ENCODE data around the gene TTC21B.
"Not testable (repeated sequence)": the region's sequence is repeated elsewhere in the genome, so short reads cannot be mapped to it uniquely, and the experiment has no call there.

Gene TTC21B

DNA sequence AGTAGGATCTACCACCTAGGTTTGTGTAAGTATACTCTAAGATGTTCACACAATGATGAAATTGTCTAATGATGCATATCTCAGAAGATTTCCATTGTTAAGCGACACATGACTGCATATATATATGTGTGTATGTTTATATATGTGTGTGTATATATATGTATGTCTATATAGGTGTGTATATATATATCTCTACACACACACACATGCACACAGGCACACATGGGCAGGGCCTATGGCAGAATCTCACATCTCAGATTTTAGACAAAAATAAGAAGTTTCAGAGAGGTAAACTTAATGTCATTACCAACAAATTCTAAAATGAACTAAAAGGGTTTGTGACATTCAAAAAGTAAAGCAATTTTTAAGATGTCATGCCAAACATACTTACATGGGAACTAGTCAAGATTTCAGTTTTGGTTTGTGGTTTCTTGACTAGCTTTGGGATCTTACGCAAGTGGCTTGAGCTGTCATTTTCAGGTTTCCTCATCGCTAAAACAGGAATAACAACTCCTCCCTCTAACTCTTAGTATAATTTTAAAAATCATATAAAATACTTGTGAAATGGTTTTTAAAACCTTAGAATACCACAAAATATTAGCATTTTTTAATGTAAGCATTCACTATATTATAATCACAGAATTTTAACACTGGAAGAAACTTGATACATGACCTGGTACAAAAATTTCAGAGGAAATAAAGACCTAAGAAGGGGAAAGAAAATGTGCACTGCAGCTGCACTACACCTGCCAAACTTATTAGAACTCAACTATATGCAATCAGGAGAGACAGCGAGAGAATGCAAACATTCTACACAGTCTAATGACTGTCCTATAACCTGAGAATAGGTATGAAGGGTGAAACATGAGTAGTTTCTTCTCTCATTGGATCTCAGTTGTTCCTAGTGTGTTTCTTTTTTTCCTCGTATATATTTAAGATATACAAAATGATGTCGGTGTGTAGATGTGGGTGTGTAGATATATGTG is 75.7 kb downstream of the TTC21B start:
- DNase-seq: no peak

DNA sequence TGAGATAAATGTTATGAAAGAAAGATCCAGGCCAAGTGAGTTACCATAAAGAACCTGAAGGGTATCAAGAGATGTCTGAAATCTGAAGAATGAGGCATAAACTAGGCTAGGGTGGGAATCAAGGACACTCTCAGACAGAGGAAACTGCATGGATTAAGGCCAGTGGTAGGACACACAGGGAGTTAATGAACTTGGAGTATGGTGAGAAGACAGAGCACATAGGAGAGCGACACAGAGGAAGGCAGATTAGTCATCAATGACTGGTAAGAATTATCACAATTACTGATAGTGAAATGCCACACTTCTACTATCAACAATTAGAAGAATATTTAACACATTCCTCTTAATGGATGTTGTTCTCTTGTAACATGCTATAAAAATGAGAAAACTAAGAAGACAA is 76.9 kb downstream of the TTC21B start:
- no peak for DNase-seq

DNA sequence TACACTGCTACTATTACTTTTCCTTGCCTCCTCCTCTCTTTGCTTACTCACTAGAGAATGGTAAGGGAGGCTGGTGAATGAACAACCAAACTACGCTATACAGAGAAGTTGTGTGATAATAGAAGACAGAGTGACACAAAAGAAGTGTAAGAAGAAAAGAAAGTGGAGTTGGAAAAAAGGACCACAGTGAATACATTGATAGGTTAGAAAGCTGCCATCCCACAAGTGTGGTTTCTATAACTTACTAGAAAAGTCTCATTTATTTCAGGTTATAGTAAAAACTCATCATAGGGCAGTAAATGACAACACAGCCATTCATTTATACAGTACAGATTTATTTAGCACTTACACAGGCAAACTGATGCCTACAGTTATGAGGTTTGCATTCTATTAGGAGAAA is 77.3 kb downstream of the TTC21B start:
- DNase-seq: no peak

DNA sequence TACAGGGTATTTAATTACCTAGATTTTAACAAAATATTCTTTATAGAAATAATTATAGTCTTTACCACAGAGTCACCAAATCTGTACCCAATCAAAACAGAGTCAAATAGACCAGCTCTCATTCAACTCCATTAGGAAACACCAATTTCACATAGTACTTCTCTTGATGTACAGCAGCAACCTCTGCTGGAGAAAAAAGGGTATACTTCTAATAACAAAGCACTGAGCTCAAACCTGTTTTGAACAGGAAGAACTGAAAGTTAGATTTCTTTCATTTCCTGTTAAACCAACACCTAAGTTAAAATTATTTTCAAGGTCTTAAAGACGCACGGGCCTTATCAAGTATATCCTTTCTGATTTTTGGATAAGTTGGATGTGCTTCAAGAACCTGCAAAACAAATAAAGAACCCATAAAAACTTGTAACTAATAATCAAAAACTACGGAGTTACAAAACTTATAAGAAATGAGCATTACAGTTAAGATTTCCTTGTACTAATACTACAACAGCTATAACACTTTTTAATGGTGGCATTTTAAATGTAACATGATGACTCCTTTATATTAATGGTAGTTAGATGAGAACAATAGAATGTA is 79.0 kb downstream of the TTC21B start:
- no peak for DNase-seq

DNA sequence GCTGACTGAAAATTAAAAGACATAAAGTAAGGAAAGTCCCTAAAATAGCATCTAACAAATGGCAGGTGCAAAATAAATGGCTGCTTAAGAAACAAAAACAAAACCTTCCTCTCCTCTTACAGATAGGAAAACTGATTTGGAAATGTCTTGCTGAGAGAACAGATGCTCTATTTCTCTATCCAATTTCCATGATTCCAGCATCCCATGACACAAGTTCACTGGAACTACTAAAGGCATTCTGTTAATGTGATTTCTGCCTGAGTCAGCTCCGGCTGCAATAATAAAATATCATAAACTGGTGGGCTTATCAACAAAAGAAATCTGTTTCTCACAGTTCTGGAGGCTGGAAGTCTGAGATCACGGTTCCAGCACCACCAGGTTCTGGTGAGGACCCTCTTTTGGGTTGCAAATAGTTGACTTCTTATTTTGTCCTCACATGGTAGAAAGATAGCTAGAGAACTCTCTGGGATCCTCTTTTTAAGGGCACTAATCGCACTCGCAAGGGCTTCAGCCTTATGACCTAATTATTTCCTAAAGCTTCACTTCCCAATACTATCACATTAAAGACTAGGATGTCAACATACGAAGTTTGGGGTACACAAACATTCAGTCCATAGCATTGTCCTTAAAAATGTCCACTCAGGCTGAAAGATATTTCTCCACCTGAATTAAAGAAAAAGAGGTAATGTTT is 81.3 kb downstream of the TTC21B start:
- DNase-seq: no peak

DNA sequence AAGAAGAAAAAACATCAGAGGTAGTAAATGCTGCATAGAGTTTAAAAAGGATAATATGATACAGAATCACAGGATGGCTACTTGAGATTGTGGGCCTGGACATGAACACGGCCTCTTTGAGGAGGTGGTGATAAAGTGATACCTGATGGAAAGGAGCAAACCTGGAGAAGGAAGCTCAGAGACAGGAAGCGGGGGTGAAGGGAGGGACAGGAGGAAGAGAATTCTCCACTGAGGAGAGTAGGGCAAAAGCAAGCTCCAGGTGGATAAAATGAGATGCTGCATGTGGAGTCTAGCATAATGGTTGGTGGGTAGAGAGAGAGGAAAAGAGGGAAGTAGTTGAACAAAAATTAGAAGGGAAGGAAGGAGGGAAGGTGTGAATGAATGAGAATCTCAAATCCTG is 82.6 kb downstream of the TTC21B start:
- no peak for DNase-seq

DNA sequence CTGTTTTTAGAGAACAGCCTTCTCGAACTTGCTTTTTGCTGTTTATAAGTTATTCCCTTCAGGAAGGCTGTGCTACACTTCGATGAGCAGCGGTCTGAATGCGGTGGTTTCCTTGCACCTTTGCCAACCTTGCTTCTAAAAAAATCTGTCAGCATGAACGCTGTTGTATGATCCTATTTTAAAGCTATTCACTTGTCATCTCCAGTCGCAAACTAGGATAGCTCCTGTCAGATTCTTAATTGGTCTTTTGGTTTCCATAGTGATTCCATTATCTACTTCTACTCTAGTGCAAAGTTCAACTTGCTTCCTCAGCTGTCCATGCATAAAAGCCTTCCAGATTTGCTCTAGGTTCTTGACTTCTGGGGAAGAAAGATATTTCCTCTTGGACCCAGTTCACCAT is 83.2 kb downstream of the TTC21B start:
- no peak for DNase-seq

DNA sequence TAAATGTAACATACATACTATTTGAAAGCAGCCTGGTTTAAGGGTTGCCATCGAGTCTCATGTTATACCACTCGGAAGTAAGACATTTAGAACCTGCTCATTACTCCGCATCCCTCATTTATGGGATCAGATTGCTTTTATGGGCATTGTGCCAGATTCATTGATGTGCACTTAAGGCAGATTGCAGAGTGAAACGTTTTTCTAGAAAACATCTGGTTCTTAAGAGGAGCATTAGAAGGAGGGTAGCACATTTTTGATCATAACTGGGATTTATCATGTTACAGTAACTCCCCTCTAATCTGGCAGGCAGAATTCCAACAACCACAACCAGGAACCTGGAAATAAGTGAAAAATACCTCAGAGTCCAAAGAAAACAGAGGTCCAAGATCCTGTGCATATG is 85.4 kb downstream of the TTC21B start:
- no peak for DNase-seq

DNA sequence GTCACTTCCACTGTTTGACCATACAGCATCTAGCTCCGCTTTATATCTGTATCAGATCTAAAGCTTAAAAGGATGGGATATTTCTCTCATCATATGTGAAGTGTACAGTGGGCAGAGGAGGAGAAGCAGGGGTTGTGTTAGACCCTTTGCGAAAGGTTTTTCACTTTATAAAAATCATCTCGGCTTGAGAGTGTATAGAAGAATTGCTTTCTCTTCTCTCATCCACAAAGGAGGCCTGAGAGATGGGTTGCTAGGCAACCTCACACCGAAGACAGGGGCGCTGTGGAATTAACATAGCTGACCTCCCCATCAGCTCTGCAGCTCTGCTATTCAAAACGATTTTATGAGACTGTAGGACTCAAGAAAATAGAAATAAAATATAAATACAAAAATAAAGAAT is 89.3 kb downstream of the TTC21B start:
- DNase-seq: no peak

DNA sequence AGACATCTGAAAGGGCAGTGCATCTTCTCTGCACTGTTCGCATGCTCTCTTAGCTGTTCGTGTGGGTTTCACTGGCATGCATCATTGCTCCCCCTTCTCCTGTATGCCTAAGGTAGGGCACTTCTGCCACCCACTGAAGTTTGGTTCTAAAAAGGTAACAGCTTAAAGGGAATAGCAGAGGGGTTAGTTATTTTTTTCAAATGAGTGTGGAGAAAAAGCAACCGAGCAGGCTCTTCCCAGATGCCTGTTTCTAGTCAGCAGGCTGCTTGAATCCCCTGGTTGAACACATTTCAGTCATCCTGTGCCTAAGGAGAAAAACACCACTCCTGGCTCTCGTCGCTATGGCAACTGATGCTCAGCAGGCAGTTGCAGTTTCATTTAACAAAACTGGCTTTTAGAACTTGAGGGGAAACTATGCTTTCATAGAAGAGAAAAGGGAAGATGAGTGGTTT is 89.7 kb downstream of the TTC21B start:
- DNase-seq: no peak

DNA sequence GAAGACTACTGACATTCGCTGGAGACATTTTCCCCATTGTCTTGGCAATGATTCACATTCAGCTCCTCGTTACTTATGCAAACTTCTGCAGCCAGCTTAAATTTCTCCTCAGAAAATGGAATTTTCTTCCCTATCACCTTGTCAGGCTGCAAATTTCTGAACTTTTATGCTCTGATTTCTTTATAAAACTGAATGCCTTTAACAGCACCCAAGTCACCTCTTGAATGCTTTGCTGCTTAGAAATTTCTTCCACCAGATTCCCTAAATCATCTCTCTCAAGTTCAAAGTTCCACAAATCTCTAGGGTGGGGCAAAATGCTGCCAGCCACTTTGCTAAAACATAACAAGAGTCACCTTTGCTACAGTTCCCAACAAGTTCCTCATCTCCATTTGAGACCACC is 92.5 kb downstream of the TTC21B start:
- not testable (repeated sequence) for DNase-seq

DNA sequence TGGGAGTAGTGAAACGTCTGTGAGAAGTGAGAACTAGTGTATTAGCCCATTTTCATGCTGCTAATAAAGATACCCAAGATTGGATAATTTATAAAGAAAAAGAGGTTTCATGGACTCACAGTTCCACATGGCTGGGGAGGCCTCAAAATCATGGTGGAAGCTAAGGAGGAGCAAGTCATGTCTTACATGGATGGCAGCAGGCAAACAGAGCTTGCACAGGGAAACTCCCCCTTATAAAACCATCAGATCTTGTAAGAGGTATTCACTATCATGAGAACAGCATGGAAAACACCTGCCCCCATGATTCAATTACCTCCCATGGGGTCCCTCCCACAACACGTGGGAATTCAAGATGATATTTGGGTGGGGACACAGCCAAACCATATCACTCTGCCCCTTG is 93.9 kb downstream of the TTC21B start:
- DNase-seq: not testable (repeated sequence)

DNA sequence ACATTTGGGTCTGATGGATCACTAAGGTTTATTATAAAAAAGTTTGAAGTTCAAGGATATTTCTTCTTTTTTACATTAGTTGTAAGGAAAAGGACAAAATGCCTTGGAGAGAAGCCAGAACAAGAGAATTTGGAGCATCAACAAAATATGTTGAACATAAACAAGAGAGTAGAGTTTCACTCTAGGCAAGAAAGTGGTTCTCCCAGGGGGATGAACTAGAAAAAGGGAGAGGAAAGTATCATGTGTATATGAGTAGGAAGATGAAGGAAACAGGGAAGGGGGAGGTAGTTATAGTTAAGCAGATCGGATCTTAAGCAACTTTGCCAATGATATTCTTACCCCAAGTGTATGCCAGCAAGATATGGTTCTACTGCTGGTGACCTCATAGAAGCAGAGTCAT is 95.7 kb downstream of the TTC21B start:
- DNase-seq: no peak

DNA sequence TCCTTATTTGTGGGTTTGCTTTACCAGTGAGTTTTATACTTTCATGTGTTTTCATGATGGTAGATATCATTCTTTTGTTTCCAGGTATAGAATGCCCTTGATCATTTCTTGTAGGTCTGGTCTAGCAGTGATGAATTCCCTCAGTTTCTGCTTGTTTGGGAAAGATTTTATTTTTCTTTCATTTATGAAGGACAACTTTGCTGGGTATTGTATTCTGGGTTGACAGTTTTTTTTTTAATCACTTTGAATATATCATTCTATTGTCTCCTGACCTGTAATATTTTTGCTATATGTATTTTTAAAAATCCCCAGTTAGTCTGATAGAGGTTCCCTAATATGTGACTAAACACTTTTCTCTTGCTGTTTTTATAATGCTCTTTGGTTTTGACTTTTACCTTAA is 101.2 kb downstream of the TTC21B start:
- DNase-seq: no peak

DNA sequence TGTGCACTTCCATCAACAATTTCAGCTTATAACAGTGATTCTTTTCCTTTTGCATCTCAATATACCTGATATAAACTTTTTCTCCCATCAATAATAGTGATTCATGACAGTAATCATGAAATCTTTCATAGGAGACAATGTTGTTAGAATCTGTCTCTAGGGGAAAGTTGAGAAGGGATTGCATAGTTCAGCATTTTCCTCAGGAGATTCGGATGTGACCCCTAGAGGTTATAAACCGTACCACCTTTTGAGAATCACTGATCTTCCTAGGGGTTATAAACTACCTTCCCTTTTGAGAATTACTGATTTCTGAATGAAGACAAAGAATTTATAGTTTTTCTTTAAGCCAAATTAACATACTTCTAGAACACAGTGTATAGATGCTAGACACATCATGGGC is 106.6 kb downstream of the TTC21B start:
- DNase-seq: no peak

DNA sequence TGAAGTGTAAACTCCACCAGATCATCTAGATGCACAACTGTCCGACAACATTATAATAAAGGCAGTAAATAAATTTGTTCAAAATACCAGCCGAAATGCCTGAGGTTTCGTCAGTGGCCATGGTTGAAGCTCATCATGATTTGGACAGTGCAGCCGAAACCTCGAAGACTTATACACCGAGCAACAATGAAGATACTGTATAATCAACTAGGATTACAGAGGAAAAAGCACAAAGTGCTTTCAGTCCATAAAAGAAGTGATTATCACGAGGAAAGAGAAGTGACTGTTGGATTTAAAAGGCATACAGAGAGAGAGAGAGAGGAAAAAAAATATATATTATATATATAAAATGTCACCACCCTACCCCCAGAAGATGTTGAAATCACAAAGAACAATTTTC is 107.5 kb downstream of the TTC21B start:
- DNase-seq: no peak

DNA sequence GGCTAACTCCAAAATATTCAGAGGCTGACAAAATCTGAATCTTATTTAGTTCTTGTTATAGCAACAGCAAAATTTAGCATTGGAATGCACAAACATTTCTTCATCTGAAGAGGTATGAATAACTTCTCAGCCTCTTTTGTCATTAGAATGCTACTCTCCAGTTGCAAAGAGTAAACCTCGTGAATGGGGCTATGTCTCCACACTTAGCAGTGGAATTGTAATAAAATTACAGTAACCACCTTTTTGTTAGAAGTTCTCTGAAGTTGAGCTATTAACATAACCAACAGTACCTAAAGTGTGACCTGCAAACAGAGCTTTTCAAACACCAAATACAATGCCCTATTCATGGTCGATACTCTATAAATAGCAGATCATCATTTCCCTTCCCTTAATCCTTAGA is 109.4 kb downstream of the TTC21B start:
- no peak for DNase-seq

DNA sequence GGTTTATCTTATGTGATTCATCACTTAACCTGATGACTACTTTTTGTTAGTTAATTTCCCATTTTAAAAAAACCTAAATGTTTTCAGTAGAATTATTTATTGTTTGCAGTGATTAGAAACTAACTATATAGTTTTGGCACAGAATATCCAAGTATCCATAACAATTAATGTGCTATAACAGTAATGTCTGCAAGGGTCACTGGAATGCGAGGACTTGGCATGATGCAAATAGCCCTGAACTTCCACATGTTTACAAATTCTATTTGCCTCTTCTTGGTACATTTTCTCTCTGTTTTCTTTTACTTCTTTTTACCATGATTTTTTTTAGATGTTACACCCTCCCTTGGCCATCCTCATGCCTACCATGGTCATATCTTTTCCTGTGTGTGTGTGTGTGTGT is 110.2 kb downstream of the TTC21B start:
- no peak for DNase-seq

DNA sequence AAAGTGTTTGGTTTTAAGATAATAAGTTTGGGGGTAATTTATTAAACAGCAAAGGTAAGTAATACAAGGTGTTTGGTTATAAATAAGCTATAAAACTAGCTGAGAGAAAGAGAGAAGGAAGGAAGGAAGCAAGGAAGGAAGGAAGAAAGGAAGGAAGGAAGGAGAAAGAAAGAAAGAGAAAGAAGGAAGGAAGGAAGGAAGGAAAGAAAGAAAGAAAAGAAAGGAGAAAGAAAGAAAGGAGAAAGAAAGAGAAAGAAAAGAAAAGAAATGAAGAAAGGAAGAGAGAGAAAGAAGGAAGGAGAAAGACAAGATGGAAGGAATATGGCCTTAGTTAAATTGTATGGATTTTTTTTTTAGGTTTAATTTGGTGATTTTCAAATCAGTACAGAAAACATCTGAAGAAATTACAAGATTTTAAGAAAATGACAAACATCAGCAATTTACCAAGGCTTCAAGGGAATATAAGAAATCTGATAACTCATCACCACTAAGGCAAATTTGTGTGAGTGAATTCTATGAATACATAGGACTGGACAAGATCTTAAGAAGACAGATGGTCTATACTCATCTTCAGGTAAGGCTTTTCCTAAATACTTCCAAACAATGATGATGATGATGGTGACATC is 113.1 kb downstream of the TTC21B start:
- DNase-seq: no peak

DNA sequence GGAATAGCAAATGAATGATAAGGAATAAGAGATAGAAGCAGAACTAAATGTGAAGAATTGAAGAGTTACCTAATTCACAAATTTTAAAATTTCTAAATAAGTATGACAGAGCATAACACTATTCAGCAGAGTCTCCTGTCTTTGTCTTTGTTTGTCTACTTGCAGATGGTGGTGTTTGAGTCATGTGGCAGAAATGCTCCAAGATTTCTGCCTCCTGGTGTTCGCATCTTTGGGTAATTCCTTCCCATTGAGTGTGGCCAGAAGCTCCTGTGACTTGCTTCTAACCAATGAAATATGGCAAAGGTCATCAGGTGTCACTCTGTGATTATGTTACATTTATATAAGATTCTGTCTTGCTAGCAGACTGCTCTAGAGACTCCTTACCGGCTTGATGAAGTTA is 114.0 kb downstream of the TTC21B start:
- DNase-seq: no peak

DNA sequence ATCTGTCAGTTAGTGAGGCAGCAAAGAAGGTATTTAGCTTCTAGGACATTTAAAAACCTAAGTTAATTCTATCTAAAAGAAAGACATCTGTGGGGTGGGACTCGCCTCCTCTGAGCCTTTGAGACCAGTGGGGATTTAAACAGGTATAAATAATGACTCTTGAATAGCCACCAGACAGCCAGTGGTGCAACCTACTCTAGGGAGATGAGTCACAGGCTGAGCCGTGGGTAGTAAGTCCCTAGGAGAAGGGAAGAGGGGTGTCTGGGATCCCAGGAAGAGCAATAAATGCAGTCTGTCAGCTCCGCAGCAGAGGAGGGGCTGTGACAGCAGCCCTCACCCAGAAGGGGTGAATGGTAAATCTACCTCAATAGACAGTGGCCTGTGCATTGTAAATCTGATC is 116.5 kb downstream of the TTC21B start:
- no peak for DNase-seq

DNA sequence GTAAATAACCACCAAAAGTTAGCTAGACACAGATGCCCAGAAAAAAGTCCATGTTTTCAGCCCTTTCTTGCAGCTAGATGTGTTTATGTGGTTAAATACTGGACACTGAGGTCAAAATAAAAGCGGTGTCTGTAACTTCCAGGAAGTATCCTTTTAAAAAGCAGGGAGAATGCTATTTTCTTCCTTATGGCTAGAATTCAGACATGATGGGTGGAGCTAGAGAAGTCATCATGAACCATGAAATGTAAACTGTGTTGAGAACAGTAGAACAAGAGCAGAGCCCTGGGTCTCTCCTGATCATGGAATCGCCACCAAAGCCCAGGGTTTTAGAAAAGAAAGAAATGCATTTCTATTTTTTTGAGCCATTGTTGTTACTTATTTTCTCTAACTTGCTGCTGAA is 118.2 kb downstream of the TTC21B start:
- no peak for DNase-seq

DNA sequence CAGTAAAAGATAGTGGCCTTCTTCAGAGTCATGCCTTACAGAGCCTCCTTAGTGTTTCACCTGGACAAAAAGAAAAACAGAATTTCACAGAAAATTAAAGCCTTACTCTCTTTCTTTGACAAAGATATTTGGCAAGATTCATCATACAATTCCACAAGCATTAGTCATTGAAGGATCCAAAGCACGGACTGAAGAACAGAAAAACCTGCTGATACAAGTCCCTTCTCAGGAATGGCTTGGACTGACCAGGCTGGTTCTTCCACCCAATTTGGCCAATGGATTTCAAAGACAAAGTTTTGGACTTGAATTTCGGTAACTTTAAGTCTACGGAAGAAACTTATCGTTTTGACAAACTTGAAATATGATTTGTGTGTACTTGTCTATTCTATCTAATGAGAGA is 120.4 kb downstream of the TTC21B start:
- no peak for DNase-seq

DNA sequence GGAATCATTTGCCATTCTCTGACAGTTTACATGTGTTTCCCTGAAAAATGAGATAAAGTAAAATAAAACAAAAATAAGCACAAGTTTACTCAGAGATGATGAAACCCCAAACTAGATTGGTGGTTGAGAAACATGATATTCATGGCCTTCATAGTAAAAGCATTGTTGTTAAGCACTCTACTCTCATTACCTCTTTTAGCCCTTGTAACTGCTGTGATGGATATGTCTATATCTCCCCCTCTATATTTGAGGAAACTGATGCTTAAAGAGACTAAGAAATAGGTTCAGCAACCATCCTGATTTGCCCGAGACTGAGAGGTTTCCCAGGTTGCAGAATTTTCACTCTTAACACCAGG is 125.7 kb downstream of the TTC21B start:
- no peak for DNase-seq
